Lower leg skin (tissue), 3 donors: ENCODE measurements around the gene VPS37B.

Experiments
- CTCF ChIP-seq, 3 donors: fragments of 450-650 bp; IDR thresholded peaks; one replicate each; pipeline ENCODE4 v1.5.1; 2016; ENCODE audit warnings: antibody characterized with exemption in 3 of 3, mild to moderate bottlenecking in 3 of 3, moderate library complexity in 2 of 3
- POLR2A ChIP-seq, 2 donors: fragments of 450-650 bp; IDR thresholded peaks; one replicate each; pipeline ENCODE4 v1.6.1; 2016 to 2017; ENCODE audit warnings: antibody characterized with exemption in 2 of 2, mild to moderate bottlenecking in 1 of 2, moderate library complexity in 1 of 2

DNA sequence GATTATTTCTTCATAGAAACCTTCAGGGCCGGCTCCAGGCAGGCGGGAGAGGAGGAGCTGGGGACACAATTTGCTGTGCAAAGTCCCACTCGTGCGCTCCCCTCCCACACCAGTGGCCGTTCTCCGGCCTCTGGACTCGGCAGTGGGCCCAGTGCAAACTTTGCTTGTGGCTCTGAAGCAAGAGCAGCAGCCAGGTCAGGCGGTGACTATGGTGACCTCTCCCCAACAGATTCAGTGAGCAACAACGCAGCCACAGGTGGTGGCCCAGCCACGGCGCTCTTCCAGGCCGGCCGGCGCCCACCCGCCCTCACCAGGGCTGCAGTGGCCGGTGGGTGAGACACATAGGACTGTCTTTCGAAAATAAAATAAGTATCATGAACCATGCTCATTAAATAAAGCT, 29.5 kb downstream of the VPS37B start:
- no peak for TF ChIP-seq POLR2A (IDR thresholded peaks at IDR 0.05)
- TF ChIP-seq CTCF (IDR thresholded peaks at IDR 0.05) = no peak
